ENCODE measurements around the gene LY9.

LY9 gene, protein sequence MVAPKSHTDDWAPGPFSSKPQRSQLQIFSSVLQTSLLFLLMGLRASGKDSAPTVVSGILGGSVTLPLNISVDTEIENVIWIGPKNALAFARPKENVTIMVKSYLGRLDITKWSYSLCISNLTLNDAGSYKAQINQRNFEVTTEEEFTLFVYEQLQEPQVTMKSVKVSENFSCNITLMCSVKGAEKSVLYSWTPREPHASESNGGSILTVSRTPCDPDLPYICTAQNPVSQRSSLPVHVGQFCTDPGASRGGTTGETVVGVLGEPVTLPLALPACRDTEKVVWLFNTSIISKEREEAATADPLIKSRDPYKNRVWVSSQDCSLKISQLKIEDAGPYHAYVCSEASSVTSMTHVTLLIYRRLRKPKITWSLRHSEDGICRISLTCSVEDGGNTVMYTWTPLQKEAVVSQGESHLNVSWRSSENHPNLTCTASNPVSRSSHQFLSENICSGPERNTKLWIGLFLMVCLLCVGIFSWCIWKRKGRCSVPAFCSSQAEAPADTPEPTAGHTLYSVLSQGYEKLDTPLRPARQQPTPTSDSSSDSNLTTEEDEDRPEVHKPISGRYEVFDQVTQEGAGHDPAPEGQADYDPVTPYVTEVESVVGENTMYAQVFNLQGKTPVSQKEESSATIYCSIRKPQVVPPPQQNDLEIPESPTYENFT

DNA sequence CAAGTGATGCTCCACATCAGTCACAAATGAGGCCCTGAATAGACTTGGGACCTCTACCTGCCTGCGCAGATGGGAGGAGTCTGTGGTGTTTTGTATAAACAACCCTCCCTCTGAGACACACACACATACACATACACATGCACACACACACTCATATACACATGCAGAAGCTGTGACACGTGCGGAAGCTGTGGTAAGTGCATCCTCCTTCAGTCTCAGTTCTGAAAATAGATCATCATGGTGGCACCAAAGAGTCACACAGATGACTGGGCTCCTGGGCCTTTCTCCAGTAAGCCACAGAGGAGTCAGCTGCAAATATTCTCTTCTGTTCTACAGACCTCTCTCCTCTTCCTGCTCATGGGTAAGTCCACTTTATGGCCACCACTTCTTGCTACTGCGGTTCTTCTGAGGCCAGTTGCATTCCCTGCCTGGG, at the start of gene LY9:
Gene LY9 (plus strand): TSS at position 224 of the 433 bp plus-strand sequence. CDS start 14 bp downstream, at position 238.
- DNase-seq, result peak; percentile 93

DNA sequence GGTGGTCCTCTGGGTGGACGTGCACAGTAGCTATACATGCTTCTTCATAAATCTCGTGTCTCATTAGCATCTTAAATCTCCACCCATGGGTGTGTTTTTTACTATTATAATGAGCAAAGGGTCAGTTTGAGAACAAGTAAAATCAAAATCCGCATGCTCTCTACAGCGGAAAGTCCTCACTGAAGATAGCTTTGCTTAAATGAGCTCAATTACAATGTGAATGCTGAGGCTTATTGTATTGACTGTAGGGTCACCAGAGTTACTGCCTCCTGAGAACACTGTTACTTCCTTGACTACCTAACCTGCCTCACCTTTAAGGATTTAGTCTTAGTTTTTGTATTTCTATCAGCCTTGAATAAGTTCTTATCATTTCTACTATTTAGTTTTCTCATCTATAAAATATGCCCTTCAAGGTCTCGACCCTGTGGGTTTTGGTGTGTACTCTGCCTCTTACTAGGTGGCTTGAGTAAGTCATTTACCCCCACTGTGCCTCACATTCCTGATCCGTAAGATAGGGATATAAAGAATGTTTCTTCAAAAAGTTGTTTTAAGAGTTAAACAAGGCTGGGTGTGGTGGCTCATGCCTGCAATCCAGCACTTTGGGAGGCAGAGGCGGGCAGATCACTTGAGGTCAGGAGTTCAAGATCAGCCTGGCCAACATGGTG, 49.0 kb upstream of the LY9 start:
- no peak for DNase-seq

DNA sequence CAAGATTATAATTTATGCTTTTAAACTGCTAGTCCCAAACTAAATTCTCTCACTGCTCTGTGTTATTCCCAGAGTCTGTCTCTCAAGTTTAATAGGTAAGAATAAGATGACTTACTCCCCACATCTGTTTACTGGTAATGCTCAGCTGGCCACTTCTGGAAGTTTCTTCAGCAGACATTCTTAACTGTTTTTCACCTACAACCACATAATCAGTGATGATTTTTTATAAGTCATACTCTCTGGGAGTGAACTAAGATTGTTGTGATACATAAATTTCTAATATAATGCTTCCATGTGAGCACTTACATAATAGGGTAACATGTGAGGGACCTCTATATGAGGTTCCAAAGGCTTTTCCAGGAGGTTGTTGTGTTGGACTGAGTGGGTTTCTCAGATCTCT, 48.3 kb upstream of the LY9 start:
- DNase-seq, result no peak

DNA sequence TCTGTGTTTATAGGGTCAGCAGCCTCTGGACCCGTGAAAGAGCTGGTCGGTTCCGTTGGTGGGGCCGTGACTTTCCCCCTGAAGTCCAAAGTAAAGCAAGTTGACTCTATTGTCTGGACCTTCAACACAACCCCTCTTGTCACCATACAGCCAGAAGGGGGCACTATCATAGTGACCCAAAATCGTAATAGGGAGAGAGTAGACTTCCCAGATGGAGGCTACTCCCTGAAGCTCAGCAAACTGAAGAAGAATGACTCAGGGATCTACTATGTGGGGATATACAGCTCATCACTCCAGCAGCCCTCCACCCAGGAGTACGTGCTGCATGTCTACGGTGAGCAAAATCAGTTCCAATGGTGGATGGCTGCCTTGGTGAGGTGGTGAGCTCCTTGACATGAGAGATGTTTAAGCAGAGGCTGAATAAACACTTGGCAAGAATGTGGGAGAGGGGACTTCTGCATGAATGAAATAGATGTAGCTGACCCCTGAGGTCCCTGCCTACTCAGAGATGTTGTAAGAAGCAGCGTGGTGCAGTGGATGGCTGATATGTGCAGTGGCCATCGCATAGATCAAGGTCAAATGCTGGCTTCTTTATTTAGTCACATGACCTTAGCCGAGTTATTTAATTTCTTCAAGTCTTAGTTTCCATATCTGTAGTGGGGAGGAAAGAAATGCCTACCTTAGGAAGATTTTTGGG, 47.6 kb upstream of the LY9 start:
- DNase-seq, result no peak

DNA sequence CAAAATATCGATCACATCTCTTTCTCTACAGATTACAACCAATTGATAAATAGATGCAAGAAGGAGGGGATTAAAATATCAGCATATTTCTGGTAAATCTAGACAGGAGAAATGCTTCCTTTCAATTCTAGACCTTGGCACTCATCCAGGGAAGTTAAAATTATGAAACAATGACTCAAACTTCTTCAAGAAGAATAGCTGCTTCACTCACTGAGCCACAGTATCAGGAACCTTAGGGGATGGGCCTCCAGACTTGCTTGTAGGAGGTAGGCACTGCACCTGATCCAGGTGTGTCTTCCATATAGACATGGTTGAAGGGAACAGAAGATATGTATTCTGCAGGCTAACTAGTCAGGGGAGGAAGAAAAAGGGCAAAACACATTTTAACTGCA, 47.1 kb upstream of the LY9 start:
- no peak for DNase-seq

DNA sequence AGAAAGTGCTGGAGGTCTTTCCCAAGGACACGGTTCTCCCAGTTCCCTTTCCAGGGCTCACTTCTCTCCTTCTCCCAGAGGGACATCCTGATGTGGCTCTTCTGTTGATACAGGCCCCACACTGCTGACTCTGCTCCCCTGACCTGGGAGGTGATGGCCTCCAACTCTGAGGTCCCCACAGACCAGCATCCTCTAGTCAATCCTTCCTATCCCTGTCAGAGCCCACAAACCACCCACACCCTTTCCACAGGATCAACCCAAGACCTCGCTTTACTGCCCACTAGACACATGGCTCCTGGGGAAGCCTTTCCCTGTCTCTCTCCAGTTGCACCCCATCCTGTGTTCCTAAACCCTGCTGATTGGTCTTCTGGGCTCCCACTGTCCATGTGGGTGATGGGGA, 45.4 kb upstream of the LY9 start:
- no peak for DNase-seq

DNA sequence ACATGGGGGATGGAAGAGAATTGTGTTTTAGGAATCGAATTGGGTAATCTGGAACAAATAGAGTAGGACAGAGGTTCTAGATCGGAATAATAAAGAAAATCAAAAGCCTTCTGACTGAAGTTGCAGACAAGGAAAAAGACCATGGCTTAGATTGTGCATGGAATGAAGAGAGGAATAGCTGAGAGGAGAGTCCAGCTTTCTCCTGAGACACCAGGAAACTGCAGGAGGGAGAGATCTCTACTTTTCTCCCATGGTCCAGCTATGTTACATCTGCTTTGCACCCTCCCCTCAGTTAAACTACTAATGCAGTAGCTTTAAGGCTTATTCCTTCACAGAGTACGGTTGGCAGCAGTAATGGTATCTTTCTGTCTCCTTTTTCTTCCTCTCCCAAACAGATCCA, 43.6 kb upstream of the LY9 start:
- DNase-seq, result no peak

DNA sequence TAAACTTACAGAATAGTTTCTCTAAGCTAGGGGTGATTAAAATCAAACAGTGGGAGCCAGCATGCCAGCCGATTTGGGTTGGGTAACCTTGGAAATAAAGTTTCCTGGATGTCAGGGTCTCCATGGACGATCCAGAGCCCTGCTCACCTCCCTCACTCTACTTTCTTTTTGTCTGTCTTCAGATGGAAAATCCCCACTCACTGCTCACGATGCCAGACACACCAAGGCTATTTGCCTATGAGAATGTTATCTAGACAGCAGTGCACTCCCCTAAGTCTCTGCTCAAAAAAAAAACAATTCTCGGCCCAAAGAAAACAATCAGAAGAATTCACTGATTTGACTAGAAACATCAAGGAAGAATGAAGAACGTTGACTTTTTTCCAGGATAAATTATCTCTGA, 43.0 kb upstream of the LY9 start:
- no peak for DNase-seq

DNA sequence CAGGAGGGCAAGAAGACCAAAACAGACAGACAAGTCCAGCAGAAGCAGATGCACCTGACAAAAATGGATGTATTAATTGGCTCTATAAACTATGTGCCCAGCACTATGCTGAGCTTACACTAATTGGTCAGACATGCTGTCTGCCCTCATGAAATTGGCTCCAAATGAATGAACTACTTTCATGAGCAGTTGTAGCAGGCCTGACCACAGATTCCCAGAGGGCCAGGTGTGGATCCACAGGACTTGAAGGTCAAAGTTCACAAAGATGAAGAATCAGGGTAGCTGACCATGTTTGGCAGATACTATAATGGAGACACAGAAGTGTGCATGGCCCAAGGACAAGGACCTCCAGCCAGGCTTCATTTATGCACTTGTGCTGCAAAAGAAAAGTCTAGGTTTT, 42.4 kb upstream of the LY9 start:
- no peak for DNase-seq

DNA sequence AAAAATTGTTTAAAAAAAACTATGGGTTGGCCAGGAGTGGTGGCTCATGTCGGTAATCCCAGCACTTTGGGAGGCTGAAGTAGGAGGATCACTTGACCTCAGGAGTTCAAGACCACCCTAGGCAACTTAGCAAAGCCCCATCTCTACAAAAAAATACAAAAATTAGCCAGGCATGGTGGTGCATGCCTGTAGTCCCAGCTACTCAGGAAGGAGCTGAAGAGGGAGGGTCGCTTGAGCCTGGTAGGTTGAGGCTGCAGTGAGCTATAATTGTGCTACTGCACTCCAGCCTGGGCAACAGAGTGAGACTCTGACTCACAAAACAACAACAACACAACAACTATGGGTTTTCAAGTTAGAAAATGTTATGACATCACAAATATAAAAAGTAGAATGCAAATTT, 40.5 kb upstream of the LY9 start:
- DNase-seq, result peak; percentile 20

DNA sequence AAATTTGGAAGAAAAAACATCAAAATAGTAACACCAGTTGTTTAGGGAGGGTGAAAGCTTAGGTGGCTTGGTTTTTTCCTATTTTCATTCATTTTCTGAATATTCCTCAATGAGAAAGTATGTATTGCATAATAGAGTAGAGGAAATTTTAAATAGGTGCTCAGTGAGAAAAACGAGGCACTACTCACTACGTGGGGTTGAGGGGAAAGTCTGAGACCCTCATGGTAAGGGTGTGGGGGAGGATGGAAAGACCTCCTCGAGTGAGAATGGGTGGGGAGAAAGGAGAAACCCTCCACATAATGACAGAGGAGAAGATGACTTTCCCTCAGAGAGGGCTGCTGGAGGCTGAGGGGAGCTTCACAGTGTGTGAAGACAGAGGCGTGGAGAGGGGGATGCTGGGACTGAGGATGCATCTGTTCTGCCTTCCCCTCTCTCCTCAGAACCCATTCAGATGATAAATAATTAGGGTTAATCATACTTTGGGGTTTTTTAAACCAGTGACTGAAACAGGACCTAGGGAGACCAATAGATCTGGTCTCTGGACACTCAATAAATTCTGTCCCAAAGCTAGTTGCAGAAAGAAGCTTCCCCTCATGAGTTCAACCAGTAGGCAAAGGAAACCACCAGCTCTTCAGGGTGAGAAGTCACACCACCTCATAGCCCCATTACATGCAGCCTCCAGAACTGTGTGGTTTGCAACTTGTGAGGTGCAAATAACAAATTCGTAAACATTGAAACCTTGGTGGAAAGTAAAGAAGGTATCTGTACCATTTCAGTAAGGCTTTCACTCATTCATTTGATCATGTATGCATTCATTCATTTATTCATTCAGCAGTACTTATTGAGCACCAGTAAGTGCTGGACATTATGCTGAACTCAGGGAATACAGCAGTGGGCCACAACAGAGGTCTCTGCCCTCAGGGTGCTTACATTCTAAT, 39.8 kb upstream of the LY9 start:
- peak; percentile 74 for DNase-seq

DNA sequence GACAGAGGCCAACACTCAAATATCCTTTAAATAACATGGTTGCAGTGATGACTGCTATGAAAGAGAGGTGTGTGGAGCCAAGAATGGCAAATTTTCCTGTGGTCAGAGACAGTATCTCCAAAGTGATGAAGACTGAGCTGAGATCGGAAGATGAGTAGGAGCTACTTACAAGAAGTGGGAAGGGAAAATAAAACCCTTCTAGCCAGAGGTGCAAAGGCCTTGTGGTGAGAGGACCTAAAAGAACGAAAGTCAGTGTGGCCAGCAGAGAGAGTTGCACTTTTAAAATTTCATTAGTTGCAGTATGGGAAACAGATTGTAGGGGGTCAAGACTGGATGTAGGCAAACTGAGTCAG, 39.1 kb upstream of the LY9 start:
- peak; percentile 63 for DNase-seq

DNA sequence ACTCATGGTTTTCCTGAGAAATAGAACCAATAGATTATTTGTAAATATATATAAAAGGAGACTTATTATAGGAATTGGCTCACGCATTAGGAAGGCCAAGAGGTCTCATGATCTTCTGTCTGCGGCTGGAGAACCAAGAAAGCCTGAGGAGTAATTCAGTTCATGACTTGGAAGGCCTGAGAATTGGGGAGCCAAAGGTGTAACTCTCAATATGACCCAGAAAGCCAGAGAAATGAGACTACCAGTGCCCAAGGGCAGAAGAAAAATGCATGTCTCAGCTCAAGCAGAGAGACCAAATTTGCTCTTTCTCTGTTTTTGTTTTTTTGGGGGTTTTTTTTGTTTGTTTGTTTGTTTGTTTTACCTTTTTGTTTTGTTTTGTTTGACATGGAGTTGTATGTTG, 37.5 kb upstream of the LY9 start:
- DNase-seq, result peak; percentile 63

DNA sequence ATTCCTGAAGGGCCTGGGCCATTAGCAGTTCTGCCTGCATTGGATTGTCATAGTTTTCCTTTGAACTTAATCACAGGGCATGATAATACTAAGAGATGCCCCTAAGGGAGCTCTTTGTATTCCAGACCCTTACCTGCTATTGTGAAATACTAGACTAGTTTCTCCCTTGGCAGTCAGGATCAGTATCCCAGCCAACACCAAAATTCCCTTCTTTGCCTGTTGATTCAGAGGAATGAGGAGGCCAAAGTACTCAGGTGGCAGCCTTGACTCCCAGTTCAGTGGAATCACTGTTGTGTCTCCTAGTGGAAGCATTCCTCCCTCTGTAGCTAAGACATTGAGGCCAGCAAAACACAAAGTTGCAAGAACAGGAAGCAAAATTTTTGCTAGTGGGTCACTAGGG, 36.2 kb upstream of the LY9 start:
- no peak for DNase-seq

DNA sequence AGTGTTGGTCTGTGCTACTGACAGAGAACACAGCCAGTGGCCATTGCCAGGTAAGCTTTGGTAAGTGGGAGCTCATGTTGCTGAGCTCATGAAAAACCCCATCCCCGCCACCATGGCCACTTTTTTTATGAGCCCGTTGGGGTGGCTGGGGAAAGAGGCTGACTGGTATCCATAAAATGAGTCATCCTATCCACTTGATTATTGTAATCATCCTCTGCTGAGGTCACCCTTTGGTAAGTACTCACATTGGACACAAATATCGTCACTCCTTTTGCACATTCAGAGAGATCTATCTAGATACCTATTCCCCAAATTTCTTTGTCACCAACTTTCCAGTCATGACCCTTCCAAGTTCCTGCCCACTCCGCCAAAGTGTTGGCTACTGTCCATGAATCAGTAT, 34.9 kb upstream of the LY9 start:
- no peak for DNase-seq

DNA sequence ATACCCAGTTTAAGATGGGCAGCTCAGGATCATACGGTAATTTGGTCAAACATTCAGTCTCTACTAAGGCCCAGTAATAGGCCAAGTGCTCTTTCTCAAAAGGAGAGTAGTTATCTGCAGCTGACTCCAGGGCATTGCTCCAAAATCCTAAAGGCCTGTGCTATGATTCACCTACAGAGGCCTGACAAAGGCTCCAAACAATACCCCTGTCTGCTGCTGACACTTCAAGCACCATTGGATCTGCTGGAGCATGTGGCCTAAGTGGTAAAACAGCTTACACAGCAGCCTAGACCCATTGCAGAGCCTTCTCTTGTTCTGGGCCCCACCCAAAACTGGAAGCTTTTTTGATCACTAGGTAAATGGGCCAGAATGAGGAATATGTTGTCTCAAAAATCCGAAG, 34.1 kb upstream of the LY9 start:
- DNase-seq, result no peak

DNA sequence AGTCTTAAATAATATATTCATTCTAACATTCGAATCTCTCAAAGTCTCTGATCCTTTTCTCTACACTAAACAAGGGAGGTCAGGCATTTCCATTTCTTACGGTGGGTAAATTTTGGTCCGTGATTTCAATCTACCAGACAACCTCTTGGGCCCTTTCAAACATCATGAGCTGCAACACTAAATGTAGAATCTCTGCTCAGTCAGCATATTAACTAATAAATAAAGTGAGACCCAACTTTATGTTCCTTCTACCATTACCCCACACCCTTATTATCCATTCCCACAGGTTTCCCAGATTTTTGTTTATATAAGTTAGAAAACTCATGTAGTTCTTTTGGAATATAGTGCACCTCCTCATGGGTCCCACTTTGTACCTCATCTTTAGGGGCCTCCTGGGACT, 32.0 kb upstream of the LY9 start:
- DNase-seq, result no peak

DNA sequence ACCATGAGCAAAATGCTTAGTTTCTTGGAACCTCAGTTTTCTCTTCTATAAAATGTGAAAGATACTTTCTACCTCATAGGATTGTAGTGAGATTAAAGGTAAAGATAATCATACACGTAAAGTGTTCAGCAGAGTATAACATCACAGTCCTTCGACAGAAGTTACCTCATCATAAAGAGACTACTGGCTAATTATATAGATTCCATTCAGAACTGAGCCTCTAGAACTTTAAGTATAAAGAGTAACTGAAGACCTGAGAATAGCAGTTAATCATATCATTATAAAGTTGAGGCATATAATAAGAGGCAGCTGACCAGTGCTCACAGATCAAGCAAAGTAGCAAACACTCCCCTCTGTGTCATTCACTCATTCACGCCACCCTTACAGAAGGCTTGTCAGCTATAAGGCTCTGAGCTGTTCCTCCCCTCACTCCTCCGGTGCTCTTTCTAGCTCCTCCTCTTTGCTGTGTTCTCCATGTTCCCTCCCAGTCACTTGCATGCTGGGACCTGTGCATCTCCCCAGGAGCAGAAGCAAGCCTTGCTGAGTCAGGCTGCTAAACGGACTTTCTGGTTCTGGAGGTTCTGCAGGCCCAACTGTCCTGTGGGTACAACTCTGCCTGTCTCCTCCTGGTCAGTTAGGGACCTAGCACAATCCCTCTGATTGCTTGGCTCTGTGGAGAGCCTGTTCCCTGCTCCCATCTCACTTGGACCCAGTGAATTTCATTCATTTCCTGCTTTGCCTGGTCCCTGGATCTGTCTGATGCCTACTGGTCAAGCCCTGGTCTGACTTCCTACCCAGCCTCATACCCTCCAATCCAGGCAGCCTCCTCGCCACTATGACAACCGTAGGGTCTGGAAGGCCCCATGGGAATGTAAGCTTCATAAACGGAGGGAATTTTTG, 28.3 kb upstream of the LY9 start:
- peak; percentile 73 for DNase-seq

DNA sequence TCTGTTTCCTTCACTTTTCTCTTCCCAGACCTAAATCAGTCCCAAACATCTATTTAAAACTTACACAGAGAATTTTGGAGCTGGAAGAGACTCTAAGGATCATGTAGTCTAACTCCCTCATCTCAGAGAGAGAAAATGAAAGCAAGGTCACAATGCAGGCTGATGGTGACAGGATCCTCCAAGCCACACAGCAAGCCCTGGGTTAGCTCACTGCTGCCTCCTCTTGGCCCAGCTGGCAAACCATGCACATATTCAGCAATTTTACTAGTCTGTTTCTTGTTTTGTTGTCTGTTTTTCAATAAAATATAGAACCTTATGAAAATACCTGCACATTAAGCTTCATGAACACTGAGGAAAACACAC, 27.7 kb upstream of the LY9 start:
- peak; percentile 92 for DNase-seq

DNA sequence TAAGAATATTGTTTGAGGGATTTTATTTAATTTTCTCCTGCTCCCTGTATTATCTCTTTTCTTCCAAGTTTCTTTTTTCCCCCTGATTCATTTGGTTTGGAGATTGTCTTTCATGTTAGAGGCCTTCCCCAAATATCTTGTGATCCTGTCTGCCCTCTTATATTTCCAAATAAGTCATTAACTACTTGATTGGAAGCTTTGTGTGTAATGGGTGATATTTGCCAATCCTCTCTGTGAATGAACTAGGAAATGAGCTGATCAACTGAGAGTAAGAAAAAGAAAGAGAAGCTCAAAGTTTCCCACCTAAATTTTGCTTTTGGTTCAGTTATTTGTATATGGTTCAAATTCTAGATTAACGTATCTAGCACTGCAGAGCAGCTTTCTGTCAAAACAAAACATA, 23.6 kb upstream of the LY9 start:
- DNase-seq, result no peak

DNA sequence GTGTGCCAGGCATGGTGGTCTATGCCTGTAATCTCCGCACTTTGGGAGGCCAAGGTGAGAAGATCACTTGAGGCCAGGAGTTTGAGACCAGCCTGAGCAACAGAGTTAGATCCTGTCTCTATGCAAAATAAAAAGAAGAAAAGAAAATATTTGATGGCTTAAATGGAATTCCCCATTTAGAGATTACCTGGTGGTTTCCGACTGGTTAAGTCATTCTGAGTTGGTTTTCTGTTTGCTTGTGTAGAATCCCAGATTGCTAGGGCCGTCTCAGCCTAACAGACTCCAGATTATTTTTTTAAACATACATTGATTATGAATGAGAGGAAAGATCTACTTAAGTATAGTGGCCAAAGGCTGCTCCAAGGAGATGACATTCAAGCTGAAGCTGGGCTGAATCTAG, 22.9 kb upstream of the LY9 start:
- no peak for DNase-seq
